Epithelial cell of proximal tubule (primary cell): ENCODE data around the gene TXNDC11. TPM values are rescaled to one million over a fixed set of nuclear protein-coding genes. Genes with fewer than 3 reads are reported as not detected.
A peak's percentile ranks its signal among the peaks of the same experiment; 100 is the strongest.

Experiments used
- DNase-seq: peaks from one replicate; pipeline ENCODE4 v3.0.0-alpha.2; 2011; ENCODE audit warnings: low read depth
- H3K4me3 ChIP-seq: 2 replicates; pipeline ENCODE4 v1.5.1; 2011; ENCODE audit warnings: low read depth, mild to moderate bottlenecking, low read length
- CTCF ChIP-seq: conservative IDR thresholded peaks from 2 replicates; pipeline ENCODE4 v1.5.1; 2012; ENCODE audit warnings: low read depth, mild to moderate bottlenecking, low read length
- total RNA-seq: library from RNA; depleted of rRNA; stranded (reverse); fragments of >200 nt; gene quantifications from 2 replicates; pipeline ENCODE4 v1.2.3, GENCODE V29; 2015

The TXNDC11 gene
- total RNA-seq, 1 donor from 2014 or later, result 20.2 TPM

DNA sequence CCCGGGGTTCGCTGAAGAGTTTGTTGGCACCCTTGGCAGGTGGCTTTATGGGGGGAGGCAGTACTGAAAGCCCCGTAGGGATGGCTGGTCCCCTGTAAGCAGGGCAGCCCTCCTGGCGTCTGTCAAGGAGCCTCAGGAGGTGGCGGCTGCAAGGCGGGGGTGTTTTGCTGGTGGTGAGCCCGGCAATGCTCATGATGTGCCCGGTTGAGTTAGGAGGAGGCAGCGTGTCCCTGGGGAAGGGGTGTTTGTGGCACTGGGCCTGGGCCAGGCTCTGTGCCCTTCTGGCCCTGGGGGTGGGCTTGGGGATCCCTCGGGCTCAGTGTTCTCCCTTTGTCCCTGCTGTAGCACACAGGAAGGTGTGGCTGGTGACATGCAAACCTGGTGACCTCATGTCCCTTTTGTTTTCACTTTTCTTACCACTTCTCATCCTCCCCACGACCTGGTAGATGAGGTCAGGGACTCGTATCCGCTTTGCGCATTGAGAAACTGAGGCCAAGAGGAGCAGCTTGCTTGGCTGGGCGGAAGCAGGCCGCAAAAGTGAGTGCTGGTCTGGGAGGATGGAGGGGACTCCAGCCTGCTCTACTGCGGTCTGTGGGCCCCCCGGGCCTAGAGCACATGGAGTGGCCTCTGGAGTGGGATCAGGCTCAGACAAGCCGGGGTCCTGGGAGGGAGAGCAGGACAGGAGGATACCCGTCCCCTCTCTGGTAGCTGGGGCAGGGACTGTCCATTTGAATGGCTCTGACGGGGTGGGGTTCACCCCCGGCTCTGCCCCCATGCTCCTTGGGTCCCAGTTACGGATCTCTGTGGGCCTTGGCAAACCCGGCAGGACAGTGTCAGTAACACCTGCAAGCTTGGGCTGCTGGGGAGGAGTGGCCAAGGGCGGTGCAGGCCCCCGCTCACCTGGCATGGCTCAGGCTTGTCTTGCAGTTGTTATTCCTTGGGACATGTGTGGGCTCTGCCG is 72.2 kb downstream of the TXNDC11 start:
- no peak overlapping the region for H3K4me3 ChIP-seq
- TF ChIP-seq CTCF, result no peak
- no peak for DNase-seq

- no peak for TF ChIP-seq CTCF
- DNase-seq, result no peak
- H3K4me3 ChIP-seq, result peak overlapping the region; percentile 69
Observed at GRCh38 chr16:11669380-11670146, 73.1 kb downstream of the TXNDC11 start.

GRCh38 chr16:11668623-11669379 is 73.9 kb downstream of the TXNDC11 start:
- no peak for DNase-seq
- peak overlapping the region; percentile 69 for H3K4me3 ChIP-seq
- TF ChIP-seq CTCF, result no peak

DNA sequence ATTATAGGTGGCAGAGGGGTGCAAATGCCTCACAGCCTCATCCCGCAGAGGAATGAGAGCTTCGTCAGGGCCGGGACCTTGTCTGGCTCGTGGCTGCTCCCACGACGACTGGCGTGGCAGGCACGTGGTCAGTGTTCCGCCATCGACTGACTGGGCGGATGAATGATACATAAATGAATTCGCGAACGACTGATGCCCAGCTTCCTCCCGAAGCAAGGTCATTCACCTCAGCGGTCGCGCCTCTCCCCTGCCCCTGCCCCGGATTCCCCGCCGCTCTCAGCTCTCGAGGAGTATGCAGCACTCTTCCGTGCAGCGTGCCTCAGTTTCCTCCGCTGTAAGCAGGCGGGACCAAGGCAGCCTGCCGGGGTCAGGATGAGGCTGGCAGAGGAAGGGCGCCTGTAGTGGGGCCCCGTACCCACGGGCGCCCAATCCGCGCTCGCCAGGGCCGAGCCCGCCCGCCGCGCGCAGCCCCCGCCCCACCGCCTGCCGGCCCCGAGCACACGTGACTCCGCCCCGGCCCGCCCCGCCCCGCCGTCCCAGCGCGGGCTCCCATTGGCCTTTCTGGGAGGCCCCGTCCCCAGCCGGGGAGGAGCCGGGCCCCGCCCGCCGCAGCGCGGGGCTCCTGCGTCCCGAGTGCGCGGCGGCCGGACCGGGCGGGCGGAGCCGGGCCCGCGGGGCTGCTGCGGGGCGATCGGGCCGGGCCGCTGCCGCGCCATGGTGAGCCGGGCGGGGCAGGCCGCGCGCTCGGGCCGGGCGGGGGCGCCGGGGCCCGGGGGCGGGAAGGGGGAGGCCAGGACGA is 74.6 kb downstream of the TXNDC11 start, which contains the start of gene SNN:
Gene SNN, plus strand, starts transcription at position 632 of the 799 bp plus-strand sequence. CDS start 7,605 bp downstream, outside the sequence.
- no peak for DNase-seq

GRCh38 chr16:11667221-11667823 is 75.3 kb downstream of the TXNDC11 start:
- DNase-seq, result no peak
- H3K4me3 ChIP-seq, result no peak overlapping the region
- no peak for TF ChIP-seq CTCF

More for the DNA sequence above, 74.6 kb downstream of the TXNDC11 start, which contains the start of gene SNN:
- TF ChIP-seq CTCF, result no peak
- peak within 1 kb of the TSS; percentile 69 for H3K4me3 ChIP-seq
